GM12801 (cell line): ENCODE measurements around the gene DHRS9.

Source experiments
- TF ChIP-seq, protein P1 (sequence below): IDR thresholded peaks from one replicate; pipeline ENCODE4 v1.5.1; 2011; ENCODE audit warnings: control low read depth; ENCODE audit not compliant: insufficient read length; ENCODE audit errors: extremely low read depth

DHRS9 gene

DNA sequence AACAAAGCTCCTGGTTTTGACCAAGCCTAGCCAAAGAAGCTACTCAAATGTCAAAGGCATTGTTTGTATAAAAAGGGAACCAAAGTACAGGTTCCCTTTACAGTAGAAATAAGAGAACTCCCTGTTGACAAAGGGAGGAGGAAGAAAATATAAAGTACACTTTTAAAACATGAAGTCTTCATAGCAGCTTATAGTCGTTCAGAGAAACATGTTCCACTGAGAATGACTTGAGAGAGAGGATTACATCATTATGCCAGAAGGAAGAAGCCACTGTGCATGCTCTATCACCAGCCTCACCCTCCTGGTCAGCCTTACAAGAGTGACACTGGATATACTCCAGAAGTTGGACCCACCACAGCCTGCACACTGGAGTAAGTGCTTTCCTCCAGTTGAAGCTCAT, 2.5 kb upstream of the DHRS9 start:
- TF ChIP-seq, protein P1, sequence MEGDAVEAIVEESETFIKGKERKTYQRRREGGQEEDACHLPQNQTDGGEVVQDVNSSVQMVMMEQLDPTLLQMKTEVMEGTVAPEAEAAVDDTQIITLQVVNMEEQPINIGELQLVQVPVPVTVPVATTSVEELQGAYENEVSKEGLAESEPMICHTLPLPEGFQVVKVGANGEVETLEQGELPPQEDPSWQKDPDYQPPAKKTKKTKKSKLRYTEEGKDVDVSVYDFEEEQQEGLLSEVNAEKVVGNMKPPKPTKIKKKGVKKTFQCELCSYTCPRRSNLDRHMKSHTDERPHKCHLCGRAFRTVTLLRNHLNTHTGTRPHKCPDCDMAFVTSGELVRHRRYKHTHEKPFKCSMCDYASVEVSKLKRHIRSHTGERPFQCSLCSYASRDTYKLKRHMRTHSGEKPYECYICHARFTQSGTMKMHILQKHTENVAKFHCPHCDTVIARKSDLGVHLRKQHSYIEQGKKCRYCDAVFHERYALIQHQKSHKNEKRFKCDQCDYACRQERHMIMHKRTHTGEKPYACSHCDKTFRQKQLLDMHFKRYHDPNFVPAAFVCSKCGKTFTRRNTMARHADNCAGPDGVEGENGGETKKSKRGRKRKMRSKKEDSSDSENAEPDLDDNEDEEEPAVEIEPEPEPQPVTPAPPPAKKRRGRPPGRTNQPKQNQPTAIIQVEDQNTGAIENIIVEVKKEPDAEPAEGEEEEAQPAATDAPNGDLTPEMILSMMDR = no peak

DNA sequence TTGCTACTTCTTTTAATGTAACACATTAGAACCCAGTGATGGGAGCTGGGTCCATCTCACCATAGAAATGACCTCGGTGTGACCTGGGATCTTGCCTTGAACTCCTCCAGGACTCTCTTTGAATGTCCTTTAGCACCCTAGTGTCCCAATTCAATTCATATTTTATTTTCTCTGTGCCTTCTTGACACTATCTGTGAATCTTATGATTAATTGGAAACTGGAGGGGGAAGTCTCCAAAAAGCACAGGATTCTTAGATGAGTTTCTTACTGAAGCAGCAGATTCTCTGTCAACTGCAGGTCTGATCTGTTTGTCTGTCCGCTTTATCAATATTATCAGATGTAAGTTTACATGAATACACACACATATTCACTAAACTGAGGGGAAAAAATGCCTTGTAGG, 470 bp downstream of the DHRS9 start:
- TF ChIP-seq, protein P1 = no peak

DNA sequence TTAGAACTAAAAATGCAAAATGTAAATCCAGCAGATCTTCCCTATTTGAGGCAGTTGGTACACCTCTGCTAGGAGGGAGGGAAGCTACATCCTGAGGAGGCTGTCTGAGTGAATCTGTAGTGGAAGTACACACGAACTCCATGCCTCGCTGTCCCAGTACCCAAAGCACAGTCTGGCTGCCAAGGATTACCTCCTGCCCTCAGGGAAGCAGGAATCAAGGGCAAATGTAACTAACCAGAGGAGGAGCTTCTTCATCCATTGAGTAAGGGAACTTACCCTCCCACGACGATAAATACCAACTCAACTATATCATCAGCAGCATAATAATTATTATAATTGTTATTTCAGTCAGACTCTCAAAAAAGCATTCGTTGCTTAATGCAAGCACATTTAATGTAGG, 2.1 kb downstream of the DHRS9 start:
- TF ChIP-seq, protein P1 = no peak

DNA sequence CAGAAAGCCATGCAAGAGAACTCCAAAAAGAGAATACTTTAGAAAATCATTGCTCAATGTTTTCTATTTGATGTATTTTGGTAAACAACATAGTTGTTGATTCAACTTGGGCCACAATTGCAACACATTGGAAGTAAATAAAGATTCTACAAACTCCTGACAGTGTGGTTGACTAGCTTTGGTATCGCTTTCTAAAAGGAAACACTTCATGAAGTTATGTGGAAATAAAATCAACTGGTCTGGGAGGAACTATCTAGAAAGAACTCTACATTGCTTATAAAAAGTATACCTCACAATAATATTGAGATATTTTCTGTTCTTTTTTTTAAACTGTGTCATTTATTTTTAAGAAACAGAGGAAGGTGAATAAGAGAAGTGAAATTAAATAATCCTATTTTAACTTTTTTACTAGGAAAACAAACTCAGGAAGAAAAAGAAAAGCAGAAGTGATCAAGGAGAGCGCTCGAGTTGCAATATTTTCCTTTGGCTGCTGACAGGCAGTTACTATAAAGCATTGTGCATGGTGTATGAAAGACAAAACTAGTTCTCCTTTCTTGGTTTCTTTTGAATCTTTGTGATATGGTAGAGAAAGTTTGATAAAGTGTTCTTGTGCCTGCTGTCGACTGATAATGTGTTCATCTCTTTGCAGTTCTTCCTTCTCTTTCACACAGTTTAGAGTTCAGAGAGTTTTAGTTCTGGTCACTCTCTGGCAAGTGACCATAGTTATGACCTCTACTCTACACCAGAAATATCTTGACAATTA, 3.0 kb downstream of the DHRS9 start:
- TF ChIP-seq, protein P1 = no peak

DNA sequence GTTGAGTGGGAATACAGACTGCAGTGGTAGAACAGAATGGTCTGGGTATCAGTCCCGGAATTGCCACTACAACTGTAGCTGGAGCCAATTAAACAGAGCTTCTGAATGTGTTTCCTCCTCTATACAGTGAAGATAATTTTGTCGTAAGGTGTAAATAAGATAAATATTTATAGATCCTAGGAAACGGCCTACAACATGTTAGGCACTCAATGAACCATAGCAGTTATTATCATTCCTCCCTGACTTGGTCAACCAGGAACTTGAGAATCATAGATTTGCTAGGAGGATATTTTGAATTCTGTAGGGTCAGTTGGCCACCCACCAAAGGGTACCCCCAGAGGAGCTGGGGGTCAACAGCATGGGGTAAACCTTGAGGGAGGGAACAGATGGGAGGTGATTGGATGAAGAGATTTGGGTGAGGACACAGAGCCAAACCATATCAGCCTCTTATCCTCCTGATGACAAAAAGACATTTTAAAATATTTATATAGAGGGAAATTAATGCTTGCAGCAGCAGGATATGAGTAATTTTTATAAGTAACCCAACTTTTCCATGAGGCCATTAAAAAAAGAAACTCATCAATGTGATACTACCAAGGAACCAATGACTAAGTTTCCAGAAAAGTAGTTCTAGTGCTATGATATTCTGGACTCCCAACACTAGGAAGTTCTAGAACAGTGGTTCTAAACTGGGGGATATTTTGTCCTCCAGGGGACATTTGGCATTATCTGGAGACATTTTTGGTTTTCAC, 4.0 kb downstream of the DHRS9 start:
- TF ChIP-seq, protein P1 = no peak

DNA sequence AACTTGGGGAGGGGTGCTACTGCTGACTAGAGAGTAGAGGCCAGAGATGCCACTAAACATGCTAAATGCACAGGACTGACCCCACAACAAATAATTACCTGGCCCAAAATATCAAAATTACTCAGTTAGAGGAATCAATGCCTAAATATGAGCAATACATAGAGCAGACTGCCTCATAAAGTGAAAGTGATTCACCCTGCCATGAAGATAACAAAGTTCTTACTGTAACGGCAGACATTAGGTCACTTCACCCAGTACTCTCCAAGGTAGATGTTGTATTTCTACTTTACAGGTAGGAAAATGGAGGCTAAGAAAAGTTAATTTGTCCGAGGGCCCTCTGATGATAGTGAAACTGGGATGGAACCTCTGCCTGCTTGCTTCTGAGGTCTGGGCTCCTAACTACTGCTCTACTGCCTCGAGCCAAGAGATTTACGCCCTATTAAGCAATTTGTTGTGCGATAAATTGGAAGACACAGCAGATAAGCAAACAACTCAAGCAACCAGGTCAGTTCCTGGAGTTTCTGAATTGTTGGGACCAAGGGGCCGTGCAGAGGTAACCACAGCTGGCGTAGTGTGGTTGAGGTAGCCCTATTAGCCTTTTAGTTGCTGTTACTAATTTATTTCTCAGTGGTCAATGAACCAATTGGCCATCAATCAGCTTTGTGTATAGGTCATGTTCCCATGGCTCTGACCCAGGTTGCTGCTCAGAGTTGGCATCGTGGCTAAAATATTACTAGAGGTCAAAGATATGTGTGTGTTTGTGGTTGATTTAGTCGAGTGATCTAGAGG, 4.8 kb downstream of the DHRS9 start:
- TF ChIP-seq, protein P1 = no peak

DNA sequence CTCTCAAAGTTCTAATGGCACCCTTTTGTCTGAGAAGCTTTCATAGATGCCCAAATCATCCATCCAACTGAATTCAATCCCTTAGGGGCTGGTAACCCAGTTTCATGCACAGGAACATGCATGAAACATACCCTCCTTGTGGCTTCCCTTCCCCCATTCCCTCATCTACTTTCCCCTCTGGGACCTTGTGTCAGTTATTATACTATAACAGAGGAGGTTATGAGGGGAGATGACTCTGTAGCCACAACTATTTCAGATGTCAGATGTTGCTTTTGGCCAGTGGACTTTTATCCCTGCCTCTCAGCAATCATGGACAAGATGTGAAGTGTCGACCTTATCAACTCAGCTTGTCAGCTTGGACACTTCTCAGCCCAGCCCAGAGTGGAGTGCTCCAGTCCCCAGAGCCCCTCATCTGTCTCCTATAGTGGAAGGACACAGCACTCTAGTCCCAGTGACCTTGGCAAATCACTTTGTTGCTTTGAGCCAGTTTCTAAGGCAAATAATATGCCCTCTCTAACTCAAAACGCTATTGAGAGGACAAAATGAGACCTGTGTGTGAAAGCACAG, 8.4 kb downstream of the DHRS9 start:
- TF ChIP-seq, protein P1 = no peak
